ENCODE data around the gene ZNF267.

DNA sequence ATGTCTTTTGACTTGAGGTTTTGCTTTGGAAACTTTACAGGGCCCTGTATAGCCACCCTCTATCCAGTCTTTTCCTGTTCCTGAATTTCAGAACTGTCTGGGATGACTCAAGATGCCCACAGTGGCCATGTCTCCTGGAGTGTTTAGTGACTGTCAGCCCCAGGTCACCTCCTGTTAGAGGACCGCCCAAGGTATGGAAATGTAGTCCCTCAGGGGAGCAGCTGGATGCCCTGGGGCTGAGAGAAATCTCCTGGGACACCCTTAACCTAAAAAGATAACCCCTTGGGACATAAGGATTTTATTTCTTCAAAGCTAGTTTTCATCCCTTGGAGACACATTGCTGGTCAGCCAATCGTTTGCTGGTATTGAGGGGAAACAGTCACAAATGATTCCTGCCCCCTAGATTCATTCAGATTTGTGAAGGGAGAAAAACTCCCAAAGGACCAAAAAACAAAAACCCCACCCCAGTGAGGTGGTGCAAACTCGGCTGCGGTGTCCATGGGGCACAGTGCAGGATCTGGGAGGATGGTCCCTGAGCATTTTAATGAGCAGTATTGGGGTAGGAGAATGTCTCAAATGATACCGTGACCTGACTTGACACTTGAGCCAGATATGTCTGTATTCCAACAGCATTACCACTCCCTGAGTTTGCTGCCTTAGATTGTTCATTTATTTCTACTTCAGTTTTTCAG lies 1.7 kb downstream of the ZNF267 start:
- TF ChIP-seq, protein P1, sequence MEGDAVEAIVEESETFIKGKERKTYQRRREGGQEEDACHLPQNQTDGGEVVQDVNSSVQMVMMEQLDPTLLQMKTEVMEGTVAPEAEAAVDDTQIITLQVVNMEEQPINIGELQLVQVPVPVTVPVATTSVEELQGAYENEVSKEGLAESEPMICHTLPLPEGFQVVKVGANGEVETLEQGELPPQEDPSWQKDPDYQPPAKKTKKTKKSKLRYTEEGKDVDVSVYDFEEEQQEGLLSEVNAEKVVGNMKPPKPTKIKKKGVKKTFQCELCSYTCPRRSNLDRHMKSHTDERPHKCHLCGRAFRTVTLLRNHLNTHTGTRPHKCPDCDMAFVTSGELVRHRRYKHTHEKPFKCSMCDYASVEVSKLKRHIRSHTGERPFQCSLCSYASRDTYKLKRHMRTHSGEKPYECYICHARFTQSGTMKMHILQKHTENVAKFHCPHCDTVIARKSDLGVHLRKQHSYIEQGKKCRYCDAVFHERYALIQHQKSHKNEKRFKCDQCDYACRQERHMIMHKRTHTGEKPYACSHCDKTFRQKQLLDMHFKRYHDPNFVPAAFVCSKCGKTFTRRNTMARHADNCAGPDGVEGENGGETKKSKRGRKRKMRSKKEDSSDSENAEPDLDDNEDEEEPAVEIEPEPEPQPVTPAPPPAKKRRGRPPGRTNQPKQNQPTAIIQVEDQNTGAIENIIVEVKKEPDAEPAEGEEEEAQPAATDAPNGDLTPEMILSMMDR (IDR thresholded peaks at IDR 0.05) = no peak
- no peak for TF ChIP-seq ZFX (IDR thresholded peaks at IDR 0.05; ENCODE audit: borderline replicate concordance)
